Activated CD8-positive, alpha-beta memory T cell treated with anti-CD3 and anti-CD28 coated beads, Interleukin-2, amount 50 U/mL, for 48 hours (primary cell): ENCODE measurements around the gene MEGF11.
"Not testable (repeated sequence)": the region's sequence is repeated elsewhere in the genome, so short reads cannot be mapped to it uniquely, and the experiment has no call there.

ENCODE experiments used
- DNase-seq: peaks from one replicate; pipeline ENCODE4 v3.0.0-alpha.2; 2020

MEGF11 gene

GRCh38 chr15:66270932-66271331, 17.4 kb upstream of the MEGF11 start:
- no peak for DNase-seq

GRCh38 chr15:66269326-66270090, 16.0 kb upstream of the MEGF11 start:
- no peak for DNase-seq

GRCh38 chr15:66264859-66265513, 11.4 kb upstream of the MEGF11 start:
- no peak for DNase-seq

GRCh38 chr15:66262837-66263236, 9.3 kb upstream of the MEGF11 start:
- not testable (repeated sequence) for DNase-seq

GRCh38 chr15:66261056-66261455, 7.5 kb upstream of the MEGF11 start:
- no peak for DNase-seq

- DNase-seq: no peak
Observed at GRCh38 chr15:66256692-66257091, 3.1 kb upstream of the MEGF11 start.

- DNase-seq: no peak
Observed at GRCh38 chr15:66254951-66255676, 1.6 kb upstream of the MEGF11 start.

GRCh38 chr15:66254089-66254950, 770 bp upstream of the MEGF11 start:
- no peak for DNase-seq

- DNase-seq: peak; percentile 64
Observed at GRCh38 chr15:66252685-66253417, 699 bp downstream of the MEGF11 start.

GRCh38 chr15:66251790-66252684, 1.5 kb downstream of the MEGF11 start:
- peak; percentile 79 for DNase-seq

- DNase-seq: no peak
Observed at GRCh38 chr15:66251065-66251789, 2.3 kb downstream of the MEGF11 start.

GRCh38 chr15:66249605-66250174, 3.9 kb downstream of the MEGF11 start:
- no peak for DNase-seq

- no peak for DNase-seq
Observed at GRCh38 chr15:66246937-66247336, 6.6 kb downstream of the MEGF11 start.

GRCh38 chr15:66245832-66246231, 7.7 kb downstream of the MEGF11 start:
- not testable (repeated sequence) for DNase-seq

GRCh38 chr15:66241908-66242285, 11.7 kb downstream of the MEGF11 start:
- DNase-seq: no peak

- DNase-seq: no peak
Observed at GRCh38 chr15:66241087-66241907, 12.3 kb downstream of the MEGF11 start.

GRCh38 chr15:66240240-66240794, 13.2 kb downstream of the MEGF11 start:
- DNase-seq: no peak

- DNase-seq: no peak
Observed at GRCh38 chr15:66239514-66239913, 14.0 kb downstream of the MEGF11 start.

GRCh38 chr15:66238318-66238717, 15.2 kb downstream of the MEGF11 start:
- DNase-seq: no peak
